ENCODE results near the gene MB.

DNA sequence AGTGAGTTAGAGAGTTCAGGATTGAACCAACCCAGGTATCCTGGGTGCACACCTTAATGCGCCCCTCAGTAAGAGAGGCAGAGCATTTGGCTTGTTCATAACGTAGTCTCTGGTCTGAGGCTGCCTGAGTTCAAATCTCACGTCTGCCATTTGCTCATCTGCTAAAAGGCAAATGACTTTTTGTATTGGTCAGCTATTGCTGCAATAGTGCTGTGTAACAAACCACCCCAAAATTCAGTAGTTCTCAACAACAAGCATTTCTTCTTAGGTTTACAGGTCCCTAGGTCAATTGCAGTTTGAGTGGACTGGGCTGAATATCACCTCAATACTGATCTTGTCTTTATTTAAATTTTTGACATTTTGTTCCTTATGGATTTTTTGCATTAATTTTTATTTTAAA, 58.4 kb downstream of the MB start:
- TF ChIP-seq, protein P1, sequence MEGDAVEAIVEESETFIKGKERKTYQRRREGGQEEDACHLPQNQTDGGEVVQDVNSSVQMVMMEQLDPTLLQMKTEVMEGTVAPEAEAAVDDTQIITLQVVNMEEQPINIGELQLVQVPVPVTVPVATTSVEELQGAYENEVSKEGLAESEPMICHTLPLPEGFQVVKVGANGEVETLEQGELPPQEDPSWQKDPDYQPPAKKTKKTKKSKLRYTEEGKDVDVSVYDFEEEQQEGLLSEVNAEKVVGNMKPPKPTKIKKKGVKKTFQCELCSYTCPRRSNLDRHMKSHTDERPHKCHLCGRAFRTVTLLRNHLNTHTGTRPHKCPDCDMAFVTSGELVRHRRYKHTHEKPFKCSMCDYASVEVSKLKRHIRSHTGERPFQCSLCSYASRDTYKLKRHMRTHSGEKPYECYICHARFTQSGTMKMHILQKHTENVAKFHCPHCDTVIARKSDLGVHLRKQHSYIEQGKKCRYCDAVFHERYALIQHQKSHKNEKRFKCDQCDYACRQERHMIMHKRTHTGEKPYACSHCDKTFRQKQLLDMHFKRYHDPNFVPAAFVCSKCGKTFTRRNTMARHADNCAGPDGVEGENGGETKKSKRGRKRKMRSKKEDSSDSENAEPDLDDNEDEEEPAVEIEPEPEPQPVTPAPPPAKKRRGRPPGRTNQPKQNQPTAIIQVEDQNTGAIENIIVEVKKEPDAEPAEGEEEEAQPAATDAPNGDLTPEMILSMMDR (IDR thresholded peaks at IDR 0.05 in 4 of 5, conservative IDR thresholded peaks at IDR 0.05 in 1 of 5) = no peak
- no peak for TF ChIP-seq POLR2A (IDR thresholded peaks at IDR 0.05)
